ENCODE measurements around the gene RNF144B.
A peak's percentile ranks its signal among the peaks of the same experiment; 100 is the strongest.
"Not testable (repeated sequence)": the region's sequence is repeated elsewhere in the genome, so short reads cannot be mapped to it uniquely, and the experiment has no call there.

Gene RNF144B

DNA sequence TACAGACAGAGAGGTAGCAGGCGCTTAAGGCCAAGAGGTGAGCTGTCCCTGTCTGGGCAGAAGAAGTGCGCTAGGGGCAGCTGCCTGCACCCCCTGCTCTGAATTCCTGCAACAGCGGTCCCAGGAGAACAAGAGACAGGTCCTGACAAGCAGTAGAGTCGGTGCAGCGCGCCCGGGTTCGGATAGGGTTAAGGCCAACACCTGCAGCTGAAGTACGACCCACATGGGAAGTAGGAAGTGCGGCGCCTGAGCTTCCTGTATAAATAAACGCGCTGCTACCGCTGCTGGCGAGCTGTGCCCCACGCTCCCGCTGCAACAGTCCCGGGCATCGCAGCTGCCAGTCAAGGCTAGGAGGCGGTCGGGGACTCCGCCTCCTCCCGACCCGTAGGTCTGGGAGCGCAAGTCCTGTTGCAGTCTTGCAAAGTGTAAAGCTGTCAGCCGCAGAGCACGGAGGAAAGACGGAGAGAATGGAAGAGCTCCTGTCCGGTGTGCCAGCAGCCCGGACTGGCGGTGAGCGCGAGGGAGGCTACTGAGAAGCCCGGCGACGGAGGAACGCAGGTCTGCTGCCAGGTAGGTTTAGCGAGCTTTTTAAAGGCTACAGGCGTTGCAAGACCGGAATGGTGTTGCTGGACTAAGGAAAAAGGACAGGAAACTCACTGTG, at the start of gene RNF144B:
Gene RNF144B, plus strand, starts transcription at position 290 of the 661 bp plus-strand sequence. CDS start 12,185 bp downstream, outside the sequence.
- DNase-seq = peak; percentile 81

DNA sequence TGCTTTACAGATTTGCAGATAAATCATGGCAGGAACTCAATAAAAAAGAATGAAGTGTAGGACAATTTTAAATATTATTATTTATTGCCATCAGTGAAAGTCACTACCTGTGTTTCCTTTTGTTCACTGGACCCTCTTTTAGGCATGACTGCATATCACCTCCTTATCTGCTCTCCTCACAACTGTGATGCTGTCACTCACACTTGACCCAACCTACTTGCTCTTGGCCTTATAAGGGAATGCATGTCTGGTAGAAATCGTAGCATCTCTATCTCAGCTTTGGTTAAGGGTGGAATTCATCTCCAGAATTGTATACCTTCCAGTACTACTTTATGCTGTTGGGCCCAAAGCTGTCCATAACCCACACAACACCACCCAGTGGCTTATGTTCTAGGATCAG, 47.6 kb upstream of the RNF144B start:
- DNase-seq = no peak

DNA sequence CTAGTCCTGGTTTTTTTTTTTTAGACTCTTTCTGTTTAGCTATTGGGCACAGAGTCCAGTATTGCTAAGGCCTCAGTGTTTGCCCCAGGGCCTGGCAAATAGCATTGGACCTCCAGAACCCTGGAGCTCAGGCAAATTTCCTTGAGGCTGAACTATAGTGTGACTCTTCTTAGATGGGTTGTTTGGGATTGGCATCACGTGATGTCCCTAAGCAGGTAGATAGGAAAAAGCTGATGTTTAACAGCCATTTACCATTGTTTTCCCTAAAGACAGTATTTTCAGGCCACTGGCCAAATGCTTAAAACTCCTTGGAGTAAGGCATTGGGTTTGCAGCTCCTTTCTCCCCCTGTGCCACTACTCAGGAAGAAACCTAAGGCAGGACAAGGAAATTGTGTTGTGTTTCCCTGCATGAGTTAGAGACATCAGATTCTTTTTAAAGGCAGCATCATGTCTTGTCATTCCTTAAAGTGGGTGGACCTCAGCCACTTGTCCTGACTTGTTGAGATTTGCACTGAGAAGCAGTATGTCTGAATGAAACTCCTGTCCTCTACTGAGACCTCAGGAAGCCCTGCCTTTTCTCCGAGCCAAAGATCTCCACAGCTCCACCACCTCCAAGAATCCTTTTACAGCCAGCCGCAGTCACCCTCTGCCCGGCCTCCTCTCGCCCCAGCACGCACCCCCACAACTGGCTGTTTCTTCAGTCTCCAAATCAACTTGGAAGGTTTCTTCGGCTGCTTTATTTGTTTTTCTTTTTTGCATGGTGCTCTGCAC, 46.2 kb upstream of the RNF144B start:
- DNase-seq = no peak

DNA sequence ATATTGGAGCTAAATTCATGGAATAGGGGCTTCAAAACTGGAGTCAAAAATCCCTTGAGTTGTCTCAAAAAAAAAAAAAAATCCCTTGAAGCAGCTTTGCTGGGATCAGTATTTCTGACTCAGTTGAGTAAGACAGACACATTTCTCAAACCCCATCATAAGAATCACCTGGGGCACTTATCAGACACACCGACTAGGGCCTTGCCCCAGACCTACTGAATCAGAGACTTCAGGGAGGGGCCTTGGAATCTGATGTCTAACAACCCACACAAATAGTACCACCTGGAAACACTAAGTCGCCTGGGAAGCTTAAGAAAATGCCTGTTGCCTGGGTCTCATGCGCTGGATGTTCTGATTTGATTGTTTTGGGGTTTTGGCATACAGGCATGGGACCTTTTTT, 44.9 kb upstream of the RNF144B start:
- no peak for DNase-seq

DNA sequence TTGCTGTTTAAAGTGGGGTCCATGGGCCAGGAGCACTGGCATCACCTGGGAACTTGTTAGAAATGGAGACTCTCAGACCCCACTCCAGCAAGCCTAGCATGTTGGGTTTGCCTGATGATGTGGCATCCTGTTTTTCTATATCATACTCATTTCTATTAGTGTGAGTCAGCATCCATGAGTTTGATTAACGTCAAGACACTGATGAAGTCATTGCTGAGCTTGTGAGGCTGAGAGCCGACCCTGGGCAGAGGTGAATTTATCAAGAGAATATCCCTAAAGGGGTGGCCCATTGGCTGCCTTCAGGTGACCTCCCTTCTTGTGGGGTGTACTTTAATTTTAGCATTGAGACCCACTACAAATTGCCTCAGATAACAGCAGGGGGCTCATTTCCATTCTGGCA, 43.4 kb upstream of the RNF144B start:
- DNase-seq = peak; percentile 87

DNA sequence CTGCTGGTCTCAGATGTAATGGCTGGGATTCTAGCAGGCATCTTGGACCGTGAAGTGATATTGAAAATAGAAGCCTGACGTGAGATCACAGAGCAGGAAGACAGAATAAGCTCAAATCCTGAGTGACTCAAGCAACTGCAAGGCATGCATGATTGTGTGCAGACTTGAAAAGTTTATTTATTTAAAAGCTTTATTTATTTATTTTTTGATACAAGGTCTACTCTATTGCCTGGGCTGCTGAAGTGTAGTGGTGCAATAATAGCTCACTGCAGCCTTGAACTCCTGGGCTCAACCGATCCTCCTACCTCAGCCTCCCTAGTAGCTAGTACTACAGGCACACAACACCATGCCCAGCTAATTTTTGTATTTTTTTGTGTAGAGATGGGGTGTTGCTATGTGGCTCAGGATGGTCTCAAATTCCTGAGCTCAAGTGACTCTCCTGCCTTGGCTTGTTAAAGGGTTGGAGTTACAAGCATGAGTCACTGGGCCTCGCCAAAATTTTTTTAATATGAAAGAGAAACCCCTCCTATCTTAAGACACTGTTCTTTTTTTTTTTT, 40.1 kb upstream of the RNF144B start:
- peak; percentile 77 for DNase-seq

DNA sequence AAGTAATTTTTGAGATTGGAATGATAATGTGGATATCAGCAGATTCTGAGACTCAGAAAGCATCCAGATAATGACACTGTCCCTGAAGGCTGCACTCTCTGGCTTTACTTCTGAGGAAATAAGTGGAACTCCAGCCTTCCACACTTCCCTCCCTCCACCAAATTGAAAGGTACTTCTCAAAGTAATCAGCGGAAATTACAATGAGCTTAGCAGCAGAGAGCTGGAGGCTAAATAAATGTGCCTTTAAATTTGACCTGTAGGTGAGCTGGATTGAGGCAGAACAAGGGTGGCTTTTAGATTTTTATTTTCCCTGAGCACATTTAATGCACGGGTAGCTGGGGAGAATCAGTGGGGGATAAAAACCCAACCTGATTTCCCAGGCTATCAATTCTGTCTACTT, 39.3 kb upstream of the RNF144B start:
- DNase-seq = no peak

DNA sequence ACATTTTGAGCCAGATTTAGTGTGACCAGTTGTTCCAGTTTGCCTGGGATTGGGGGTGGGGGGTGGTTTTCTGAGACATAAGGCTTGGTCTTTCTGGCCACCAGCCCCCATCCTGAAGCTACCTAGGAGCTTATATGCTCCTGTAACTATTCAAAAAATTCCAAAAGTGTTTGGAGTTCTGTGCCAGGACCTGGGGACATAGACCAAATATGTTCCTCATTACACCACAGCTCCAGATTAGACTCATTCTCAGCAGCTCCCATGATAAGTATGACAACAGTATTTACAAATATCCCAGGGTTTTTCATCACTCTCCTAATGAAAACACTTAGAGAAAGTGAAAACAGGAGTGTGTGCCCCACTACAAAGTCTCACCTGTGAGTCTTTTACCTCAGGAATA, 37.8 kb upstream of the RNF144B start:
- DNase-seq = no peak

DNA sequence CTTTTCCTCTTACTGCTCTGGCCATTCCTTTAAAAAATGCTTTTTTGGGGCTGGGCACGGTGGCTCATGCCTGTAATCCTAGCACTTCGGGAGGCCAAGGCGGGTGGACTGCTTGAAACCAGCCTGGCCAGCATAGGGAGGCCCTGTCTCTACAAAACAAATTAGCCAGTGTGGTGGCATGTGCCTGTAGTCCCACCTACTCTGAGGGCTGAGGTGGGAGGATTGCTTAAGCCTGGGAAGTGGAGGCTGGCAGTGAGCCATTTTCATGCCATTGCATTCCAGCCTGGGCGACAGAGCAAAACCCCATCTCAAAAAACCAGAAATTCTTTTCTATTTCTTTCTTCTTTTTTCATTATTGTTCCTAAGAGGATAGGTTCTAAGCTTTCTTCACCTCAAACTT, 36.9 kb upstream of the RNF144B start:
- DNase-seq = no peak

DNA sequence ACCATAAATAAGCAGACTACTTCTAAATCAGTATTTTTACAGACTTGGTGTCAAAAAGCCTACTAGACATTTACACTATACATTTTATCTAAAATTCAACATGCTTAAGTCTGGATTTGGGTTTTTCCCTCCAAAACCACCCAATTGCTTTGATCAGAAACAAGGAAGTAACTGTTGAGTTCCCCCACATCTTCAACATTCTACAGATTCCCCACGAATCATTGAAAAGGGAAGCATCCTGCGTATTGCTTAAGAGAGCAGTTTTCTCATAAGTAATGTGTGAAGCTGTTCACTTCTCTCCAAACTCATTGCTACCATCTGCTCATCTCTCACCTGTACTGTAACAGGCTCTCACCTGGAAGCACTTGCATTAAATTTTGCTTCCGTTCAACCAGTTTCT, 36.4 kb upstream of the RNF144B start:
- no peak for DNase-seq

DNA sequence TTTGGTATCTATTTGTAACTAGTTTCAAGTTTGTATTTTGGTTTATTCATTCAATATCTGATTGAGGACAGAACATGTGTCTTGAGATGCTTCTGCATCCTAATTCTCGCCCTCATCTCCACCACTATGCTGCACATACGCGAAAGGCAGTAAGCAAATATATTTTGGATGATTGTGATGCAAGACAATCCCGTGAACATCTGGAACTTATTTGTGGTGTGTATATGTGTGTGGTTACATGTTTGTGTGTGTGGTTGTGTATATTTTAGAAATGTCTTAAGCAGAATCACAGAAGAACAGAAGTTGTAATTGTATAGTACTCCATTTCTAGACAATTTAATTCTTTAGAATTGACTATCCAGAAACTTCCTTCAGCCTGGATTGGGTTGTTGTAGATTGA, 35.1 kb upstream of the RNF144B start:
- DNase-seq = no peak

DNA sequence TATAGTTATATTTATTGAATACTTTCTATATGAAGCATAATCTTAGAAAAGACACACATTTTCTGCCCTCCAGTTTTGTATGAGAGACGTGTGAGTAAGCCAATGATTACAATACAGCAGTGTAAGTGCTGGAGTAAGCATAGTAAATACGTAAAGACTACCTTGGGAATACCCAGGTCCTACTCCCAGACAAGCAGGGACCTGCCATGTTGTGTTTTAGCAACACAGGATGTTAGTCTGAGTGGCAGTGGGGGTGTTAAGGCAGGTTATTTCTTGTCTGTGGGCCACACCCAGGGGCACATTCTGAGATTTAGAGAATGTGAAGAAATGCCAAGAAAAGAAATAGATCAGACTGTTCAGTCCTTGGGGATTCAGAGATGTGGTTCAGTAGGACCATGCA, 34.3 kb upstream of the RNF144B start:
- no peak for DNase-seq

DNA sequence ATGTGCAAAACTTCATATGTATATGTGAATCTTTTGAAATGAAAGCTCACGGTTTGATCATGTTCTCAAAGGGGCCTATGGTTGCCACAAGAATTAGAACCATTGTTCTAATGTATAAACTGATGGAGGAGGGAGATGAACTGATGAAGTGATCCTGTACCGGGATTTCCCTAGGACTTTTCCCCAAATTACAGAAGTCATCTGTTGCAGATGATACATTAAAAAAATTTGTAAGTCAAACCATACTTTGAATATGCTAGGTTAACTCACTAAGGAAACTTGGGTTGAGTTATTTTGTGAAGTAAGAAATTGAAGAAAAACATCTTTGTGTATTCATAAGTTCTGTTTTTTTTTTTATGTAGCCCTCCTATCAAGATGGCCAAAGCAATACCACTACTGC, 33.9 kb upstream of the RNF144B start:
- DNase-seq = no peak

DNA sequence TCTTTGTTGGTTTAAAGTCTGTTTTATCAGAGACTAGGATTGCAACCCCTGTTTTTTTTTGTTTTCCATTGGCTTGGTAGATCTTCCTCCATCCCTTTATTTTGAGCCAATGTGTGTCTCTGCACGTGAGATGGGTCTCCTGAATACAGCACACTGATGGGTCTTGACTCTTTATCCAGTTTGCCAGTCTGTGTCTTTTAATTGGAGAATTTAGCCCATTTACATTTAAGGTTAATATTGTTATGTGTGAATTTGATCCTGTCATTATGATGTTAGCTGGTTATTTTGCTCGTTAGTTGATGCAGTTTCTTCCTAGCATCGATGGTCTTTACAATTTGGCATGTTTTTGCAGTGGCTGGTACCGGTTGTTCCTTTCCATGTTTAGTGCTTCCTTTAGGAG, 29.6 kb upstream of the RNF144B start:
- not testable (repeated sequence) for DNase-seq

DNA sequence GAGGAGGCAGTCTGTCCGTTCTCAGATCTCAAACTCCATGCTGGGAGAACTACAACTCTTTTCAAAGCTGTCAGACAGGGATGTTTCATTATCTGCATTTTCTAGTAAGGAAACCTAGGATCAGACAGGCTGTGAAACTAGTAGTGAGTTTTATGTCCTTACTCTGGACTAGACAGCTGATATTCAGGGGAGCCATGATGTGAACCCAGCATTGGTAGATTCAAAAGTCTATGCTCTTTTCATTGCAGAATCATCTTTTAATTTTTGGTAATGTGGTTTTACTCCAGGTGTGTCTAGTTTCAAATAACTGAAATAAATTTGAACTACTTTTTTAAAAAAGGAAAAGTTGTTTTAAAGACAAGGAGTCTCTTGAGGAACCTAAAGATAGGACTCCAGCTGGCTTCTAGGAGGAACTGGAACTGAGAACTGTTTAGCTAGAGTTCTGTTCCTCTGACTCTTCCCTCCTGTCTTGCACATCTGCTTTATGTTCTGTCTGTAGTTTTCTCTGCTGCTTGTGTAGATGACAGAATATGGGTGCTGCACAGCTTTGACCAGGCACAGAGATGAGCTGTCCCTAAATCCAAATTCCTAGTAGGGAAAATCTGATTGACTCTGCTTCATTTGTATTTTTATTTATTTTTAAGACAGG, 27.8 kb upstream of the RNF144B start:
- DNase-seq = no peak

DNA sequence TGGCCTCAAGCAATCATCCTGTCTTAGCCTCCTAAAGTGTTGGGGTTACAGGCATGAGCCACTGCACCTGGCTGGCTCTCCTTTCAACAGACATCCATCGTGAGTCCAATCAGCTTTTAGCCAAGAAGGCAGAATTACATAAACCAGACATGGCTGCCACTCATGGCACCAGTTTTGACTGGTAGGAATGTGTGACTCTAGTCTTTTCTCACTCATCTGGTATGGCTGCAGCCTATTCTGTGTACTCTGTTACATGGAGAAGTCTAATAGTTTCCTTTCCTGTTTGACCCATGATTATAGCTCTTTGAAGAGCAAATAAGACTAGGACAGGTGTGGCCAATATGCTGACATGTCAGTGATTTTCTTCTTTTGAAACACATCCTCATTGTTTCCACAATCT, 27.0 kb upstream of the RNF144B start:
- DNase-seq = no peak

DNA sequence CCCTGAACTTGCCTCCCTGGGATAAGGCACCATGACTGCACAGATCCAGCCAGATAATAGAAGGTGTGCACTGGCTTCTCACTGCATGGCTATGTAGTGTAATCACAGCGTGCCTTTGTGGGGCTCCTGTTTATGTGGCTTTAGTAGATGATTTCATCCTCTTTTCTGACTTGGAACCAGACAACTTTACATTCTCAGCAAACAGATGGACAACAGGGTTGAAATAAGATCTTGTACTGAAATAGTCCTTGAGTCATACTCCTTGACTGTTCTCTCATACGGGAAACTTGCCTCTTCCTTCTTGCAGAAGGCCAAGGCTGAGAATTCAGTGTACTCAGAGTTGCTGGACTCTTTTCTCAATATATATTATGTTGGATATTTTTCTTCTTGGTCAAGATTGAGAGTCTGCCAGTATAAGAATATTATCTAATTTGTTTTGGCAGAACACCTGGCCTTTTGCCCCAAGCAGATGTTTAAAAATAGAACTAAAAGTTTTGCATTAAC, 25.0 kb upstream of the RNF144B start:
- DNase-seq = peak; percentile 93

DNA sequence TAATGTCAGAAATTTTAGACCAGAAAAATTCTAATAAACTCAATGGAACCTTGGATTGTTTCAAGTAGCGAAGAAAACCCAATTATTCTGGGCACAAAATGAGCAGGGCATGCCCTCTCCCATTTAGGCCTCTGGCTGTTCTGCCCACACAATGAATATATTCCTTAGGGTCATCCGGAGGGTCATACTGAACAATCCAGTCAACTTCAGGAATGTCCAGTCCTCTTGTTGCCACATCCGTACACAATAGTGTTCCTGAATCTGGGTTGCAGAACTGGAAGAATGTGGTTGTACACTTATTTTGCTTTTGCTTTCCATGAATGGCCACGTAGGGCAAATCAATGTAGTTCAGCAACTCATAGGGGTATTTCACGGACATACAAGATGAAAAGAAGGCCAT, 23.4 kb upstream of the RNF144B start:
- DNase-seq = no peak

DNA sequence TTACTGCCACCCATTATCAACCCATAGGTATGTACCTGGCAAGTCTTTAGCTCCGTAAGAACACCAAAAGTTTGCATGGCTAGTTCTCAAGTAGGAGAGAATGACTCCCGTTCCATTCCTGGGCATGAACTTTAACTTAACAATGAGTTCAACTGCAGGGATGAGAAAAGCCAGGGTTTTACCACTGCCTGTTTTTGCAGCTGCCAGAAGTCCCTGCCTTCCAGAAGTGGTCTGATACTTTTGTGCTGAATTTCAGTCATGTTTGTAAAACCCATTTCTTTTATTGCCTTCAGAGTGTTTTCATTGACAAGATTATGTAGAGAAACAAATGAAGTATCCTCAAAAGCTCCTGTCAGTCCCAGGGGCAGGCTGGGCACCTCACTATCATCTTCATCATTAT, 22.6 kb upstream of the RNF144B start:
- not testable (repeated sequence) for DNase-seq

DNA sequence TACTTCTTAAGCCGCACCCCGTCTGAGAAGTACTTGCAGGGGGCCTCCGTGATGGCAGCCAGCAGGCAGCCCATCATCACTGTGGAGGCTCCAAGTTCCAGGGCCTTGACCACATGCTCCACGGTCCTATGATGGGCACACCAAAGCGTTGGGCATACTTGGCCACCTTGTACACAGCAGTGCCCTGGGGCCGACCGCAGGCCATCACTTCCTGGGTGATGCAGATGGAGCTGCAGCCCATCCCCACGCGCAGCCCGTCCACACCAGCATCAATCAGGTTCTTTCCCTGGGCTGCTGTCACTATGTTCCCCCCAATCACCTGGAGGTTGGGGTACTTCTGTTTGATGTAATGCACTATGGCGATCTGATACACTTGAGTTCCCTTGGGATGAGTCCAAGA, 19.8 kb upstream of the RNF144B start:
- DNase-seq = no peak

DNA sequence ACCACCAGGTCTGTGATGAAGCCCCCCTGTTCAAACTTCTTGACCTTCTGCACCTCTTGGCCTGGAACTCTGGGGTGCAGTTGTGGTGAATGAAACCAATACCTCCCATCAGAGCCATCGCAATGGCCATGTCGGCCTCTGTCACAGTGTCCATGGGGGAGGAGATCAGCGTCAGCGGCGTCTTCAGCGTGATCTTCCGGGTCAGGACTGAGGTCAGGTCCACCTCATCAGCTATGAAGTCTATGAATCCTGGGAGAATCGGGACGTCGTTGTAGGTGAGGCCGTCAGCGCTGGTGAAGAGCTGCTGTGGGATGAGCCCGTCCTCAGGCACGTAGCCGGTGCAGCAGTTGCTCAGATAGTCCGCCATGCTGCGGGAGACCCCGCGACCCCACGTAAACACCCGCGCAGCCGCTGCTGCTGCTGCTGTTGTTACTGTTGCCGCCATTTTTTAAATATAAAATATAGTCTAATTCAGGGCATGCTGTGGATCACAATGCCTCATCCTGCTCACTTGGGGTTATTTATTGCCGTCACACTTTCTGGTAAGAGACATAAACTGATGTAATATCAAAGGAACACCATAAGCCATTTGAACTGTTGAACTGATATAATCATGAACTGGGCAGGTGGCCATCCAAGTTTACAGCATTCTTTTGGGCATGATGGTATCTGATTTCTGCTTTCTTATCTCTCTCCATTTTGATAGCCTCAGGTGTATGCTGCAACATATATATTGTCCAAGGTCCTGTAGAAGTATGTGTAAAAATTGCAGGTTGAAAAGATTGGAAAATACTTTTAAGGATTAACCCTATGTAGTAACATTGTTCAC, 18.7 kb upstream of the RNF144B start:
- DNase-seq = no peak

DNA sequence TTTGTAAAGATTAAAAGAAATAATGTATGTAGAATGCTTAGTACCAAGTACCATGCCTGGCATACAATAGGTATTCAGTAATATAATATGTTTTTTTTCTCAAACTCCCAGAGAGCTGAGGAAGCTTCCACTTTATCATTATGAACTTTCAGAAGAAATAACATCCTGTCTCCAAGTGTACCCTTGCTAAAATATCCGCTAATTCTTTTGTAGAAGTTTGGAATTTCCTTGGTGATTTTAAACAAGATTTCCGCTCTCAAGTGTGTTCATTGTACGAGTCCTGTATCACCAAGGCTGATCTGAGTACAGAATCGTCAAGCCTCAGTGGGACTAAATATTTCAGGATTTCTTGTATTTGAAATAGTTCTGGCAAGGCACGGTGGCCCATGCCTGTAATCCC, 16.1 kb upstream of the RNF144B start:
- DNase-seq = no peak

DNA sequence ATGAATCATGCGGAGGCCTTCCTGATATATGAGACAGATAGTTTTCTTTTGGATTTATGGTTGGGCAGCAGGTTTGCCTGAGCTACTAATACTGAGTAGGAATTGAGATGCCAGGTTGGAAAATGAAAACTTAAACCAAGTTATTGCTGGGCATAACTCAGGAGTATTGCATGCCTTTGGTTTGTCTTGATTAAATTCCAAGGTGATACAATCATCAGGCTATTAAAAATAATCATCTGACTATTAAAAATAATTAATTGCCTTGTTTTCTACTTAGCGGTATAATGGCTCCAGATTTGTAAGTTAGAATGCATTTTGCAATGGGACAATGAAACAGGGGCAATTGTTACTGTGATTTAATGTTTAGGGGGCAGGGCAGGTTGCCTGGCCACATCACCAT, 15.5 kb upstream of the RNF144B start:
- DNase-seq = no peak

Data from HCEC 1CT (cell line).